IPS-18c (cell line): ENCODE results near the gene TUBG1.
"Not testable (repeated sequence)": the region's sequence is repeated elsewhere in the genome, so short reads cannot be mapped to it uniquely, and the experiment has no call there.

Experiments used
- H3K4me3 ChIP-seq: 2 replicates; pipeline ENCODE4 v1.7.0; 2013; ENCODE audit warnings: low read depth, mild to moderate bottlenecking, low read length, moderate library complexity; ENCODE audit not compliant: insufficient read depth
- H3K9me3 ChIP-seq: one replicate; pipeline ENCODE4 v1.6.1; 2013; ENCODE audit warnings: mild to moderate bottlenecking, low read length, moderate library complexity; ENCODE audit not compliant: control insufficient read depth, insufficient read depth

Gene TUBG1

DNA sequence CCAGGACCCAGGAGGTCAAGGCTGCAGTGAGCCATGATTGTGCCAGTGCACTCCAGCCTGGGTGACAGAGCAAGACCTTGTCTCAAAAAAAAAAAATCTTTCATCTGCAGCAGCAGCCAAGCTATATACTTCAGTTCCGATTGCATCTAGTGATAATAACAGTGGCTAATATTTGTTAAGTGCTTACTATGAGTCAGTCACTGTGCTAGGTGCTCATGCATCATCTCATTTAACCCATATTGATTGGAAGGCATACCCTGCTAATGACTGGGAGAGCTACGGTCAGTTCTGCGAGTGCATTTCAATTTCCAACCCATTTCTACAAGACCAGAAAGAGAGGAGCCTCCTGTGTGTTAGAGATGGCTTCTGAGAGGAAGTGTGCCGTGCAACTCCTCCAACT, 41.9 kb downstream of the TUBG1 start:
- Histone ChIP-seq H3K9me3 (no peaks in the 10 kb centered on the region), H3K4me3 (no peak overlapping the region)

DNA sequence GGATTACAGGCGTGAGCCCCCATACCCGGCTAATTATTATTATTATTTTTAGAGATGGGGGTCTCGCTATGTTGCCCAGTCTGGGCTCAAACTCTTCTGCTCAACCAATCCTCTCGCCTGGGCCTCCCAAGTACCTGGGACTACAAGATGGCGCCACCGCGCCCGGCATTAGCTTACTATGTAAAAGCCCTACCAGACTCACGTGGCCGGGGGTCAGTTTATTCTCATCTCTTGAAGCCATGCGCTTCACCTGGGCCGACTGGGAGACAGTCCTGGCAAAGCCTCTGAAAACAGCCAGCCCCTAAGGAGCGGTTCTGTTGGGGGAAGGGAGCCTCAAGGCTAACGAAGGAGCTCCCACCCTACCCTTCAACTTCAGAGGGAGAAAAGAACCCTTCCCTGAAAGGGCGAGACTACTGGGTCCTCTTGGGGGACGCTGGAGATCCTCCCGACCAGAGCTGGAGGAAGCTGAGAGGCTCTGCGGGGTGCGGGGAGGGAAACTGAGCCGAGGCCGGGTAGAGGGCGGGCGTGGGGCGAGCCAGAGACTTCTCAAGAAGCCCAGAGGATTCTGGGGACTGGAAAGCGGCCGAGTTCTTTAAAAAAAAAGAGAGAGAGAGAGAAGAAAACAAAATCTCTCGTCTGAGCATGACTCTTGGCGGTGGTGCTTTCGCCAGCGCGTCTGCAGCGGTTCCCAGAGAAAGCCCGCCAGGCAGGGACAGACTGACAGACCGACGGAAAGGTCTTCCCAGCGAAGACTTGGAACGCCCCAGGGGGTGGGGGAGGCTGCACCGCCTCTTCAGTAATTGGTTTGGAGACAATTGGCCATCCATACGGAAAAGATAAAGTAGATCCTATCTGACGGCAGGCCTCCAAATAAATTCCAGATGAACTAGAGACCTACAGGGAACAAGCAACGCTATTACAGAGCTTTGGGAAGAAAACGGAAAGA, 44.0 kb downstream of the TUBG1 start:
- Histone ChIP-seq H3K9me3 (no peaks in the 10 kb centered on the region), H3K4me3 (peak overlapping the region; percentile 52)

DNA sequence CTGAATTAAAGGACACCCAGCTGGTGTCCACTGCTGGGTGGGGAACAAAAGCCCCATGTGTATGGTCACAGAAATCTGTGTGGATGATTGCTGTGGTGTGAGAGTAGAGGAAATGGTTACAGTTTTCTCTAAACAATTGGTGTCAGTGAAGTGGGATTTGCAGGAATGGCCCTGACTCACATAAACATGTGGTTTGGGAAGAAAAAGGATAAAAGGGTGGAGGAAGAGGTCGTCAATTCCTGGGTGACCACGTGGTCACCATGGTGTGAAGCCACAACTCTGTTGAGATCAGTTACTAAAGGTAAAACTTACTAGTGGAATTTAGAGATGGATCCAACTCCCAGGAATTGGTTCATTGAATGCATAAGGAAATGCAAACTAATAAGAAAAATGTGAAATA, 46.0 kb downstream of the TUBG1 start:
- Histone ChIP-seq H3K4me3 (no peak overlapping the region), H3K9me3 (no peaks in the 10 kb centered on the region)

DNA sequence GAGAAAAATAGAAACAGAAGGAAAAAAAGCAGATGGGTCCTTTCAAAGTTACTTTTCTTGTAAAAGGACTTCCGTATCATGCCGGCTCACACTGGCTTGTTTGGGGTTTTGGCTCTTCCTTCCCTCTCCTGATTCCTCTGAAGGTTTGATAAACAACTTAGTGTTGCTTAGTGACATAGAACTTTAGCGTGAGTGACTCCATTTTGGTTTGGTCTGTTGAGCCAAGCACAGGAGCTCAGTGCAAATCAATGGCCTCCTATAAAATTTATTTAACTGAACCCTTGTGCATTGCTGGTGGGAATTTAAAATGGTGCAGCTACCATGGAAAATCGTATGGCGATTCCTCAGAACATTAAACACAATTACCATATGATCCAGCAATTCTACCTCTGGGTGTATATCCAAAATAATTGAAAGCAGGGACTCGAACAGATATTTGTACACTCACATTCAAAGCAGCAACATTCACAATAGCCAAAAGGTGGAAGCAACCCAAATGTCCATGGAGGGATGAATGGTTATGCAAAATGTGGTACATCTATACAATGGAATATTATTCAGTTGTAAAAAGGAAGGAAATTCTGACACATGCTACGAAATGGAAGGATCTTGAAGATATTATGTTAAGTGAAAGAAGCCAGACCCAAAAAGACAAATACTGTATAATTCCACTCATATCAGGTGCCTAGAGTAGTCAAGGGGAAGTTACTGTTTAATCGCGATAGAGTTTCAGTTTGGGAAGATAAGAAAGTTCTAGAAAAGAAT, 48.5 kb downstream of the TUBG1 start:
- H3K4me3 ChIP-seq, result no peak overlapping the region
- no peaks in the 10 kb centered on the region for H3K9me3 ChIP-seq

DNA sequence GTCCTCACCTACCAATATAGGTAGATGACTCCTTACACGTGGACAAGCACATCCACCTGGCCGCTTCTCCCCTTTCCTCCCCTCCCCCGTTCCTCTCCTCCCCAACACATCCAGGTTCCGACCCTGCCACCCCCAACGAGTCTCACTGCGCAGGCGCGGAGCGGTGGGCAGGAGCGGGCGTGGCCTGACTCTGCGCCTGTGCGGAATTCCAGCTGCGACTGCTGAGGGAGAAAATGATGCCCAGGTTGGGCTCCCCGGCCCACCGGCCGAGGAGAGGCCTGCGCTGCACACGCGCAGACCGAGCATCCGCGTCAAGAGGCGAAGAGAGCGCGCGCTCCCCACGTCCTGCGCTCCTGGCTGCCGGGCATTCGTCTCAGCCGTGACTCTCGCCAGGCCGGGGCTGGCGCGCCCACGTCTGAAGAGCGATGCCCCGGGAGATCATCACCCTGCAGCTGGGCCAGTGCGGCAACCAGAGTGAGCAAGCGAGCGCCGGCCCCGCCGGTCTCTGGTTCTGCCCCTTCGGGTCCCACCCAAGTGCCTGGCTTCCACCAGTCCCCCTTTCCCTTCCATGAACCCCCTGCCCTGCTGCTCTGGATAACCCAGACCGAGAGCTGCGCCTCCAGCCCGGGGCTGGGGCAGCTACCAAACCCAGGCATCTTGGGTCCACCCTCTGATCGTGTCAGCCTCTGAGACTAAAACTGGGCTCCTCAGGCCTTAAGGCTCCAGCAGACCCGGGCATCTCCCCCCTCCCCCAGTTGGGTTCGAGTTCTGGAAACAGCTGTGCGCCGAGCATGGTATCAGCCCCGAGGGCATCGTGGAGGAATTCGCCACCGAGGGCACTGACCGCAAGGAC, 49.8 kb downstream of the TUBG1 start, which contains the start of gene TUBG2:
Gene TUBG2, plus strand, starts transcription at position 206 of the 853 bp plus-strand sequence. Its CDS starts 220 bp downstream, at position 426.
- no peaks in the 10 kb centered on the region for H3K9me3 ChIP-seq
- H3K4me3 ChIP-seq, result peak within 1 kb of the TSS; percentile 83

DNA sequence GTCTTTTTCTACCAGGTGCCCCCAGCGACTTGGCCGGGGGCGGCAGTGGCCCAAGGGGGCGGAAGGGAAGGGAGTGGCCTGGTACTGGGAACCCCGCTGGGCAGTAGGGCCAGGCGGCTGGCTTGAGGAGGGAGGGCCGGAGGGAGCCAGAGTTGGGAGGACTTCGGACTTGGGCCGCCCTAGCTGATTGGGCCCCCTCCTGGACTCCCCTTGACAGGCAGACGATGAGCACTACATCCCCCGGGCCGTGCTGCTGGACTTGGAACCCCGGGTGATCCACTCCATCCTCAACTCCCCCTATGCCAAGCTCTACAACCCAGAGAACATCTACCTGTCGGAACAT, 50.4 kb downstream of the TUBG1 start:
- H3K9me3 ChIP-seq, result not testable (repeated sequence)
- H3K4me3 ChIP-seq, result peak overlapping the region; percentile 83; the same call in 1 of the 2 replicates

DNA sequence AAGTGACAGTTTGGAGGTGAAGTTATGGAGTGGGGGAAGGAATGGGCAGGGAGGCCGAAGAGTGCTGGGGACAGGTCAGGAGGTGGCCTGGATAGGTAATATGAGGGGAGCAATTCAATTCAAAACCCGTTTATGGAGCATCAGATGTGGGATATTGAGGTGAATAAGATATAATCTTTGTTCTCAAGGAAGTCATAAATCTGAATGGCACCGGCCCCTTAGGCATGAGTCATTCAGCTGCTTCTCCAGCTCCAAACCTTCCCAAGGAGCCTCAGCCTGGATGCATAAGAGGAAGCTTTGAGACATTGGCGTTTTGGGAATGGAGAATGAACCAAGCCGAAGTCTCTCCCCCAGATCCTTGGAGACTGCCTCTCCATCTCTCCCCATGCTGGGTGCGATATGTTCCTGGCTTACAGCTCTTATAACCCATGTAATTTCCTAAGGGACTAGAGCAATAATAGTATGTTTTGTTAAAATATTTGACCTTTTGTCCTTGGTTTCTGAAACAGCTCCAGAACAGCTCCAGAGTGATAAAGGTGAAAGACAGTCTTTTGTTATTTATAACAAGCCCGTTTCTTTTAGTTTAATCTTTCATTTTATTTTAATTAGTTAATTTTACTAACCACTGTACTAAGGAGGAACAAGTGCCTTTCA, 51.3 kb downstream of the TUBG1 start:
- Histone ChIP-seq H3K9me3 (no peaks in the 10 kb centered on the region), H3K4me3 (no peak overlapping the region)
